ENCODE results near the gene RASSF5. TPM values are rescaled to one million over a fixed set of nuclear protein-coding genes. Genes with fewer than 3 reads are reported as not detected.
"Not testable (repeated sequence)": the region's sequence is repeated elsewhere in the genome, so short reads cannot be mapped to it uniquely, and the experiment has no call there.

The RASSF5 gene
- total RNA-seq, 1 donor from 2014 or later, result 0.35 TPM

DNA sequence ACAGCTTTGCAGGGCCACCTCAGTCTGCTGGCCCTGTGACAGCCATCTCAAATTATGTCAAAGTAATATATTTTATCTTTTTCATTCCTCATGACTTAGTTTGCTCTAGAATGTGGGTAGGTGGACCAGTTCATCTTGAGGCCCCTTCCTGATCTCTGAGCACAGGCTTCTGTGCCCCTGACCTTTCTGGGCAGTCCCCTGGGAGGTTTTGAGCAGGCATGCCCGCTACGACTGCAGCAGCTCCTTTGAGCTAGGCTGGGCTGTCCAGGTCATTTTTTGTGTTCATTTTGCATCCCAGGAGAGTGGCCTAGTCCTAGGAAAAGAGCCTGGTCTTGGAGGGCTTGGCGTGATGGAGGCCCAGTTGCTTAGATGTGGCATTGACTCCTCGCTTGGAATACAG is 62.2 kb downstream of the RASSF5 start:
- no peak for DNase-seq (ENCODE audit: low read depth)

DNA sequence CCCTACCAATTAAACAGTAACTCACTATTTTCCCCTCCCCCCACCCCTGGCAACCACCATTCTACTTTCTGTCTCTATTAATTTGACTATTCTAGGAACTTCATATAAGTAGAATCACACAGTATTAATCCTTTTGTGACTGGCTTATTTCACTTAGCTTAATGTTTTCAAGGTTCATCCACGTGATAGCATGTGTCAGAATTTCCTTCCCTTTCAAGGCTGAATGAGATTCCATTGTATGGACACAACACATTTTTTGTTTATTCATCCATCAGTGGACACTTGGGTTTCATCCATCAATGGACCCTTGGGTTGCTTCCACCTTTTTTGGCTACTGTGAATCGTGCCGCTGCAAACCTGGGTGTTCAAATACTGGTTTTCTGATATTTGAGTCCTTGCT is 63.2 kb downstream of the RASSF5 start:
- DNase-seq (ENCODE audit: low read depth), result peak; percentile 62

DNA sequence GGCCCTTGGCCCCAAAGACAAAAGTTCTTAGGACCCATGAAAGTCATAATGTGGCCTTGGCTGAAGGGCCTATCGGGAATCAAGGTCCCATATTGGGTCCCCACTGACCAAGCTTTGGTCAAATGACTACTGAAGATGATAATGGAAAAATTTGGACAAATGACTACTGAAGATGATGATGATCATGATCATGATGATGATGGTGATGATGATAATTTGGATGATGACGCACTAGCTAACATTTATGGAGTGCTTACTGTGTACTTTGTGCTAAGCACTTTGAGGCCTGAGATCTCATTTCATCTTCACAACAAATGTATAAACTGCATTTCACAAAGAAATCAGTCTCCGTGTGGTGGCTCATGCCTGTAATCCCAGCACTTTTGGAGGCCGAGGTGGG is 65.5 kb downstream of the RASSF5 start:
- no peak for DNase-seq (ENCODE audit: low read depth)

DNA sequence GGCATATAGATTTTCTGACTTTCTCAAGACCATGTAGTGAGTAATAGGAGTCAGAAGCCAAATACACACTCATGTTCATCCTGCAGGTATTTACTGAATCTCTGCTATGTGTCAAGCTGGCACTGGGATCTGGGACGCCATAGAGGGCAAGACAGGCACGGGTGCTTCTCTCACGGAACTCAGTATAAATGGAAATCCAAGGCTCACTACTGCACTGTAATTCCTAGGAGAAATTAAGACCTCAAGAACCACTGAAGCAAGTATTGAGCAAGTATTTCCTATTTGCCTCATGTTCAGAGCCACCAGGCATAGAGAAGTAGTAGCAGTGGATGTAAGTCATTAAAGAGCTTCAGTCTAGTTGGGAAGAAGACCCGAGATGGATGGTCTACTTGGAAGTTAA is 66.0 kb downstream of the RASSF5 start:
- no peak for DNase-seq (ENCODE audit: low read depth)

DNA sequence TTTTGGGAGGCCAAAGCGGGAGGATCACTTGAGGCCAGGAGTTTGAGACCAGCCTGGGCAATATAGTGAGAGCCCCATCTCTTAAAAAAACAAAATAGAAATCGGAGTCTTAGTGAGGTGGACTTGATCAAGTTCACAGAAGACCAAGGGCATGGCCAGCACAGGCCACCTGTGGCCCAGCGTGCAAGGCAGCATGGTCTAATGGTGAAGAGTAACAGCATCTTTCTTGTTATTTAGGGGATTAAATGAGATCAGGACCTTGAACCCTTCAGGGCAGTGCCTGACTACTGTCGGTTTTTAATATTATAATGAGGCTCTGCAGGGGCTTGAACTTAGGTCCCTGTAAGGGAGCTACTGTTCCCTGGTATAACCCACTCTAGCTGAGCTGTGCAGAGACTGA is 66.4 kb downstream of the RASSF5 start:
- no peak for DNase-seq (ENCODE audit: low read depth)

DNA sequence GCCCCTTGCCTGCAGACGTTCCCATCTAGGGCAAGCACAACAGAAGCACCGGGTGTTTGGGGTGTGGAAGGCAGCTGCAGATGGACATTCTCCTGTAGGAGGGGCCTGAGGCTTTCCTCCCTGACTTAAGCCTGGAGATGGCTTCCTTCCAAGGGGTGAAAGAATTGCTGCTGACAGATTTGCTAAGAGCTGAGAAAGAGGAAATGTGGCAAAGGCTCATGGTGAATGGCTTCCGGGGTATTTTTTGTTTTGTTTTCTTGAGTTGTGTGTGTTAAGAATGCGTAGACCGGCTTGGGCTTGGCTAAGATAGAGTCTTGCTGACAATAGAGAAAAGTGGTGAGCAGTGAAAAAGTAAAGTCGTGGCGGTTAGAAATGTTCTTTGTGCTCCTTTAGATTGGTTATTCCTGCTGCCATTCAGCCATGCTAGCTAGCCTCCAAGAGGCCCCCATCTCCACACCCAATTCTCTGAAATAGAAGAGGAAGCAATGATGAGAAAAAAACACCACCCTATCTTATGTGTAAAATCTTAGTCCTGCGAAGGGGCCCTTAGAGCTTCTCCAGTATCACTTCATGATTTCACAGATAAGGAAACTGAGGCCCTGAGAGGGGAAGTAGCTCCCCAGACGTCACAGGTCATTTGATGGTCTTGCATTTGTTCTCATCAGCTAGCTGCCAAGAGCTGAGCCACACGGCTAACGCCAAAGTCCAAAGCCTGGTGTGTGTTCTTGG is 68.0 kb downstream of the RASSF5 start:
- peak; percentile 49 for DNase-seq (ENCODE audit: low read depth)

DNA sequence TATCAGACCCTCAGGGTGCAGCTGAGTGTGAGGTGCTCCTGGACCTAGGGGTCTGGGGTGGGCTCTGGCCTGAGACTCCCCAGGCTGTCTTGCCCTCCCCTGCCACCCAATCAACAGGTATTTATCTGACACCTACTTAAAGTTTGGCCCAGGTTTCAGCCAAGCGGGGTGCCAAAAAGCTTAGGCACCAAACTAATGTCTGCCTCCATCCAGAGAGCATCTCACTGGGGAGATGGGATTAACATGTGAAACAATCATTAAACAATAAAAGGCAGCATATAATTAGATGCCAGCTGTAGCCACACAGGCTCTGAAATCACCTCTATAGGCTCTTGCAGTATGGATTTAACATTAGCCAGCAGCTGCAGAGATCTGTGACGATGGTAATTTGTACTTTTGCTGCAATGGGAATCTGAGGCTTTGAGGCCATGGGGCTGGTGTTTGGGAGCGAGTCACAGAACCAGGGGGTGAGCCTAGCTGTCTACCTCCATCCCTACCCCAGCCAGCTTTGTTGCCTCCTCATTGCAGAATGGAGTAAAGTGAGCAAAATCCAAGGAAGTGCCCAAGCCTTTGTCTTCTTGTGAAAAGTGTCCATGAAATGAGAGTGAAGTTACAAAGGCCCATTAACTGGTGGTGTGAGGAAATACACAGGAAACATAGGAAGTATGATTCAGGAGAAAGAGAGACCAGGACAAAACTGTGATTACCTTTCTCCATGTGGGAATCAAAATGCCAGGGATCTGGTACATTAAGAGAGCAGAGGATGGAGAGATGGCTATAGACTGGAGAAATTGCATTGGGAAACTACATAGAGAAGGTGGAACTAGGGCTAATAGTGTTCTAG is 68.8 kb downstream of the RASSF5 start:
- no peak for DNase-seq (ENCODE audit: low read depth)

DNA sequence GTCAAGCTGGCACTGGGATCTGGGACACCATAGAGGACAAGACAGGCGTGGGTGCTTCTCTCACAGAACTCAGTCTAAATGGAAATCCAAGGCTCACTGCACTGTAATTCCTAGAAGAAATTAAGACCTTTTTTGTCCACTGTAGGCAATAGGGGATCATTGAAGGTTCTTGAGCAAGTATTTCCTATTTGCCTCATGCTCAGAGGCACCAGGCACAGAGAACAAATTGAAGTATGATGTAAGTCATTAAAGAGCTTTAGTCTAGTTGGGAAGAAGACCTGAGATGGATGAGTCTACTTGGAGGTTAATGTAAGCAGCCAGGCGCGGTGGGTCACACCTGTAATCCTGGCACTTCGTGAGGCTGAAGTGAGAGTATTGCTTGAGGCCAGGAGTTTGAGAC is 70.3 kb downstream of the RASSF5 start:
- DNase-seq (ENCODE audit: low read depth), result no peak

DNA sequence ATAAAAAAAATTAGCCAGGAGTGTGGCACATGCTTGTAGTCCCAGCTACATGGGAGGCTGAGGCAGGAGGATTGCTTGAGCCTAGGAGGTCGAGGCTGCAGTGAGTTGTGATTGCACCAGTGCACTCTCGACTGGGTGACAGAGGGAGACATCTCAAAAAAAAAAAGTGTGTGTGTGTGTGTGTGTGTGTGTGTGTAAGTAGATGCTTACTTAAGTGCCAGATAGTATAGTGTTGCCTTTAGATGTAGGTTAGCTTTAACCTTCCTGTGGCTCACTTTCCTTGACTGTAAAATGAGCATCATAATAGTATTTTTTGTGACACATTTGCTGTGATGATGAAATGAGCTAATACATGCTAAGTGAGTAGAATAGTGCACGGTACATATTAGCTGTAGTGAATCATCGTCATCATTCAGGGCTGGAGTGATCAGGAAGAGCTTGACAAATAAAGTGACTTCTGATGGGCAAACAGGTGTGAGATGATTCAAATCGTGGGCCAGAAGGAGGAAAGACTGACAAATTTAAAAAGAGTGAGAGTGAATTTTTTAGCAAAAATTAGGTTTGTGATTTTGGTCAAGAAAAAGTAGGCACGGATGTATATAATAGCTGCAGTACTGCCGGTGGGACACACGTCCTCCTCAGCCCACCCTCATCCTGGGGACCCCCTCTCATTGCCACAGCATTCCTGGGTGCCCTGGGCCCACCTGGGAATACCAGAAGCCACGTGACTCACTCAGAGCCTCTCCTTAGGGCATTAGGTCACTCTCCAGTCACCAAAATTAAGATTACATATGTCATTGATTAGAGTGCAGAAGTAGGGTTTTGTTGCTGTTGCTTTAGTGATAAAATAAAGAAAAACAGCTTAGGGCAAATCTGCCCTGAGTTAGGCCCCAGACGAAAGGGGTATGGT is 71.0 kb downstream of the RASSF5 start:
- DNase-seq (ENCODE audit: low read depth), result no peak

DNA sequence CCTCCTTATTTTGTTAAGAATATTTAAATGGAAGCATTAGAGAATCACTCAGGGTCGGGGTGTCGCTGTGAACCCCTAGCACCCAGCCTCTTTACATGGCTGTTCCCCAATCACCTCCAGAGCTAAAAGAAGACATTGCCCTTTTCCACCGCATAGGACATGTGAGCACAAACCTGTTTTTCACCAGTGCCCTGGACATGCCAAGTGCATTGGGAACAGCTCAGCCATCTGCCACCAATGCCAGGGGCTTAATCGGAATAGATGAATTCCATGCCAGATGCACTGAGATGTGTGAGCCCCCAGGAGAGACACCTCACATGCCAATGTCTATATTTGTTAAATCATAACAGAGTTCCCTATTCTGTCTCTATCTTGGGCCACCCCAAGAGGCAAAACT is 71.6 kb downstream of the RASSF5 start:
- DNase-seq (ENCODE audit: low read depth), result no peak

DNA sequence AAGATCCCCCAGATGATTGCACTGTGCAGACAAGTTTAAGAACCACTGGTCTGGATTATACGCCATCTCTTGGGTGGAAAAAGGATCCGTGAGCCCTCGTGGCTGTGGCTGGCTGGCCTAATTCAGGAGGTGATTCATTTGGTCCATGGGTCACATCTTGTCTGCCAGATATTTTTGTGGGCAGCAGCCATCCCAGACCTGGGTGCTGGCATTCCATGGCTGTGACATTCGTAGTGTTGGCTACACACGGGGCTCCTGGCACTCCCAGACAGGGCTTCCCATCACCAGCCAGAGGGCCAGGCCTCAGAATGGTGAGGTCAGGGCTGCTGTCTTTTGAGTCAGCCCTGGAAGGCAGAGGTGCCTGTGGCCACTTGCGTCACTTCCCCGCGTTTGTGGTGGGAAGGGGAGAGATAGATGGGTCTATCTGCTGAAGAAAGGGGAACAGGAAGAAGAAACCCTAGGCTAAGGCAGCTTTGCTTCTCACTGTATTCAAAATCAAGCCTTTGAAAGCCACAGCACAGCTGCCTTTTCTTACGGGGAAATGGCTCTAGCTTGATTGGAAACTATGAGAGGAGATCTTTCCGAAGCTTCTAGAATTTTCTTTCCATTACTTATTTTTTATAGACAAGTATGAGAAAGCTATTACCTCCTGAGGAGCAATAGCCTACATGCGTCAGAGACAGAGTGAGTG is 72.6 kb downstream of the RASSF5 start:
- peak; percentile 39 for DNase-seq (ENCODE audit: low read depth)

DNA sequence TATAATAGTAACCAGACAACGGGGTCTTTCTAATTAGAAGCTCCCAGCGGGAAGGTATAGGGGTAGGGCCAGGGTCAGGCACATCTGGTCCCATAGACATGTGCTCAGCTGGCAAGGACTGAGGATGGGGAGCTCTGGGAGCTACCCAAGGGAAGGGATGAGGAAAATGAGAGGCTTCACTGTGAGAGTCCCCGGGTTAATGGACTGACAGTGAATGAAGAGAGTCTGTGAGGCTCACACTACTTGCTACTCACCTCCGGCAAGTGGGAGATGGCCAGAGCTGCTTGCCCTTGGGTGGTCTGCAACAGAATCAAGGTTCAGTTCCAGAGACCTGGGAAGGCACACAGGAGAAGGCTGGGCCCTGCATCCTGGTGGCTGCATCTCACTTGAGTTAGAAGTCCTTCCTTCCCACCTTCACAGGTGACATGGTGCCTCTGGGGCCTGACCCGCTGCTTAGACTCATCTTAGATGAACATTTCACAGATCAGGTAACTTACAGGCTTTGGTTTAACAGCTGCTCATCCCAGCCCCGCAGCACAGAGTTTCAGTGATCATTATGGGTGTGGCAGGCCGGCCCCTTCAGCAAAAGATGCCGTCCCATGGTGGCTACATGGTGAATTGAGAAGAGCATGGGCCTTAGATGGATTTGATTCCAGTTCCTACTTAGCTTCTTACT is 73.2 kb downstream of the RASSF5 start:
- DNase-seq (ENCODE audit: low read depth), result no peak

DNA sequence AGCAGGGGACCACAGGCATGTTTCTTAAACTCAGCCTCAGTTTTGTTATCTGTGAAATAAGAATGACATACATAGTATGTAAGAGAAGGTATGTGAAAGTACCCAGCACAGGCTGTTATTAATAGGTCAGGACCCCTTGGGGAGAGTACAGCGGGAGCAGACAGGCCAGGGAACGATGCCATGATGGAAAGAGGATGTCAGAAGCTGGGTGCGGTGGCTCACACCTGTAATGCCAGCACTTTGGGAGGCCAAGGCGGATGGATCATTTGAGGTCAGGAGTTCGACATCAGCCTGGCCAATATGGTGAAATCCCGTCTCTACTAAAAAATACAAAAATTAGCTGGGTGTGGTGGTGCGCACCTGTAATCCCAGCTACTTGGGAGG is 73.8 kb downstream of the RASSF5 start:
- not testable (repeated sequence) for DNase-seq (ENCODE audit: low read depth)

DNA sequence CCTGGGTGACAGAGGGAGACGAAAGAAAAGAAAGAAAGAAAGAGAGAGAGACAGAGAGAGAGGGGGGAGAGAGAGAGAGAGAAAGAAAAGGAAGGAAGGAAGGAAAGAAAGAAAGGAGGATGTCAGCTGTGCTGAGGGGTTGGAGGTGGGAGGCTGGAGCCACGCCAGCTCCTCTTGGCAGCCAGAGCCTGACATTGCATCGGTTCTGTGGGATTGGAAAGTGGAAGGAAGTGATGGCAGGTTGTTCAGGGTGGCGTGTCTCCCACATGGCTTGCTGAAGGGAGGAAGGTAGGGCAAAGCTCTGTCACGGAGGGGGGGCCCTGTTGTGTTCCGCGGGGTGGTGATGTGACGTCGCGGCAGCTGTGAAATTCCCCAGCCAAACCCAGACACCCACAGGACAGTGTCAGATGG is 74.2 kb downstream of the RASSF5 start:
- no peak for DNase-seq (ENCODE audit: low read depth)

DNA sequence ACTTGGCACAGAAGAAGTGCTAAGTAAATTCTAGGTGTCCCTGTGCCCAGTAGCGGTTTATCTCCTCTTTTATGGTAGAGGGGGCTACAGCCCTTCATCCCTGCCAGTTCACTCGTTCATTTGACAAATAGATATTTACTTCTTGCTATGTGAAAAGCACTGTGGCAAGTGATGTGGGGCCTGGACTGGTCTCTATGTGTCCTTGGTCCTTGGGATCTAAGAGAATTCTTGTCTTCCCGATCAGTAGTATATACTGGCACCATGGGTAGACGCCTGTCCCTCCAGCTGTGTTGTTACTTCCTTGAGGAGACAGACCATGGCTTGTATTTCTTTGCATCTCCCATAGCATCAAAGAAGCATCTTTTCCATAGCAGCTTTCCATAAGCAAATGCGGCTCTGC is 75.2 kb downstream of the RASSF5 start:
- no peak for DNase-seq (ENCODE audit: low read depth)

DNA sequence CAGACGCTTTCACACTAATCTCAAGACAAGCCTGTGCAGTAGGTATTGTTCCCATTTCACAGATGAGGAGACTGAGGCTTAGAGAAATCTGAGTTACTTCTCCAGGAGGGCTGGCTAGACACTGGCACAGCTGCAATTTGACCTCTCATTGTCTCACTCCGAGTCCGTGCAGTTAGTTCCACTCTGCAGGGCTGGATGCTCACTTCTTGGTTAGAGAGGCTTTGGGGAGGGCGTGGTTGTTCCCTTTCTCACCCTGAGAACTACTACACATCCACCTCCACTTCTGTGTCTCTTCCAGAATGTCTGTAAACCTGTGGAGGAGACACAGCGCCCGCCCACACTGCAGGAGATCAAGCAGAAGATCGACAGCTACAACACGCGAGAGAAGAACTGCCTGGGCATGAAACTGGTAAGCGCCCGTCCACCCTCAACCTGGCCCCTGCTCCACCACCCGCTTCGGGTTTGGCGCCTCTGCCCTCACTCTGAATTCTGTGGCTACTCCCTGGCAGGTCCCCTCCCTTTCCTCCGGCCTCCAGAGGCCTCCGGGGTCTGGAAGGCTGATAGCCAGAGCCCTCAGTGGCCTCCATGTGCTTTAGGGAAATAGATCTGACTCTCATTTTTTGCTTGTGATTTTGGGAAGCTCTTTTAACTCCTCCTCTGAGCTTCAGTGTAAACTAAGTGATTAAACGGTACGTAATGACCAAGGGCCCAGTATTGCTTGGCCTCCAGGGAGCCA is 75.8 kb downstream of the RASSF5 start:
- DNase-seq (ENCODE audit: low read depth), result no peak

DNA sequence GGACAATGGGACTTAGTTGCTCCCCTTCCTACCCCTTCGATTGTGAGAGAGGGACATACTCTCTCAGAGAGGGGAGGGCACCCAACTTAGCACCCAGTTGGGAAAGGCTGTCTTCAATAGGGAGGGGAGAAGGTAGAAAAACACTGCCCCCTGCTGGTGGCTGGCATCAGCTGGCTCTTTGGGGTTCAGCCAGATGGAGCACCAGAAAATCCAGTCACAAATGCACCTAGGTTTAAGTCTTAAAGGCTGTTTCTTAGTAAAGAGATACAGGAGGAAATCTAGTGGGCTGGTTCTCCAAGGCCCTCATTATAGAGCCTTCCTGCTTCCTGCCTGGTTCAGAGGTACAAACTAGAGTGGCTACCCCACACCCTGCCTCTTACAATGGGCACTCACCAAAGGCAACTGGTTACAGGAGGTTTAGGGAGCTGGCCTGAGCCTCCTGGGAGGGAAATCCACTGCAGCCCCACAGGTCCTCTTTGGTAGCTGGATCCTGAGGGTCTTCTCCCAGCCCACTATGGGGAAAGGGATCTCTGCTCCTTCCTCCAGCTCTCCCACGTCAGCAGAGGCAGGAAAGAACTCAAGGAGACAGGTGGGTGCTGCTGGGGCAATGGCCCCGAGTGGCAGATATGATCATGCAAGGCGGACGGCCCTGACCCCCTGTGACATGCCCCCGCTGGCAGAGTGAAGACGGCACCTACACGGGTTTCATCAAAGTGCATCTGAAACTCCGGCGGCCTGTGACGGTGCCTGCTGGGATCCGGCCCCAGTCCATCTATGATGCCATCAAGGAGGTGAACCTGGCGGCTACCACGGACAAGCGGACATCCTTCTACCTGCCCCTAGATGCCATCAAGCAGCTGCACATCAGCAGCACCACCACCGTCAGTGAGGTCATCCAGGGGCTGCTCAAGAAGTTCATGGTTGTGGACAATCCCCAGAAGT is 76.6 kb downstream of the RASSF5 start:
- DNase-seq (ENCODE audit: low read depth), result peak; percentile 45

DNA sequence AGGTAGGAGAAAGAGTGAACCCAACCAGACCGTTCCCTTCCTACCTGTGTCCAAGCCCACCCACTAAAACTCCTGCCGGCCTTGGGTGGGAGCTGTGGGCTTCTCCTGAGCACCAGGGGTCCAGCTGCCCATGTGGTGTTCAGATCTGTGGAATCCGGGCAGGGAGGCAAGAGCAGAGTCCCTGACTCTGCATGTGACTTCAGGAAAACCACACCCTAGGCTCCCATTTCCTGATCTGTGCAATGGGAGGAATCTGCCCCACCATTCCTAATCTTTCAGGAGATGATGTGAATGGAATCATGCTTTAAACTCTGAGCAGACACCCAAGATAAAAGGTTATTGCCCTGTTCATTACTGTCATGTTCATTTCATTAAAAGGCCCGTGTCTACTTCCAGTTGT is 77.4 kb downstream of the RASSF5 start:
- no peak for DNase-seq (ENCODE audit: low read depth)
